MM.1S (cell line): ENCODE data around the gene TOMM40L.

Experiments
- CTCF ChIP-seq: fragments of 300-600 bp; sonication (generic); IDR thresholded peaks from 2 replicates; pipeline ENCODE4 v1.5.1; 2016; ENCODE audit warnings: antibody characterized with exemption, low read length, mixed read lengths
- EZH2 ChIP-seq: fragments of 300-600 bp; sonication (generic); optimal IDR thresholded peaks from 2 replicates; pipeline ENCODE3; 2017; ENCODE audit warnings: low read depth, mild to moderate bottlenecking, antibody characterized with exemption, low read length, mixed read lengths
- EZH2phosphoT487 ChIP-seq: fragments of 300-600 bp; sonication (generic); IDR thresholded peaks from 2 replicates; pipeline ENCODE4 v1.6.1; 2018; ENCODE audit warnings: antibody characterized with exemption, low read length

GRCh38 chr1:161196521-161197451, 29.1 kb upstream of the TOMM40L start:
- TF ChIP-seq CTCF (no peak), EZH2 (no peak), EZH2phosphoT487 (no peak)
